ENCODE data around the gene SBF2. TPM values are rescaled to one million over a fixed set of nuclear protein-coding genes. Genes with fewer than 3 reads are reported as not detected.
"Not testable (repeated sequence)": the region's sequence is repeated elsewhere in the genome, so short reads cannot be mapped to it uniquely, and the experiment has no call there.

The SBF2 gene
- polyA plus RNA-seq, 5 donors: 40.8 to 61.2 (median 50.1) TPM

DNA sequence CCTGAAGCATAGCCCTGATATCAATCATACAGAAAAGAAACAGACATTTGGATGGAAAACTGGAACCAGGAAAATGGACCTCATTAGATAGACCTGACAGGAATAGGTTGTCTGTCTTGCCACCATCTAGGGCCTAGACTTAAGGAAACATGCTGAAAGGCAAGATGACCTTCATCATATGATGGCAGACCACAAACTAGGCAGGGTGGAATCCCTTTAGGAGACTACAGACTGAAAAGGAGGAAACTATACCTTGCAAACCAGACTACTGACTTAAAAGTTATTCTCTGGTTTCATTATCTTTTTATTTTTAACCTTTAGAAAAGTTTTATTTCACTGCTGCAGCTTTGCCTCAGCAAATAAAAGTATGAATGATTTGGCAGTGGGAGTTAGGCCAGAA, 20.3 kb downstream of the SBF2 start:
- DNase-seq: no peak

DNA sequence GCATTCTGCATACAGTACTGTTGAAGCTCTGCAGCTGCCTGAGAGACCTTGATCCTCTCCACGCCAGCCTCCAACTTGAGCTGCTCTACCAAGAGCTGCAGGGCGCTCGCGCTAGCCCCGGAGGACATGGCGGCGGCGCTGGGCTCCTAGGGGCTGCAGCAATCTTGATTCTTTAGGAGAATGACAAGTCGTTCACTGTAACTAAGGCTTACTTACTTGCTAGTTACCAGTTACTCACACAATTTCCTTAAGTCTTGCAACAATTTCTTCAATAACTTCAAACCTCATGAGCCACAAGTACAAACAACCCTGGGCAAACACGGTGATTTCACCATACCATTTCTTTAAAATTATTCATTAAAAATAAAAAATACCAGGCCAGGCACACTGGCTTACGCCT, 21.9 kb downstream of the SBF2 start:
- no peak for DNase-seq

DNA sequence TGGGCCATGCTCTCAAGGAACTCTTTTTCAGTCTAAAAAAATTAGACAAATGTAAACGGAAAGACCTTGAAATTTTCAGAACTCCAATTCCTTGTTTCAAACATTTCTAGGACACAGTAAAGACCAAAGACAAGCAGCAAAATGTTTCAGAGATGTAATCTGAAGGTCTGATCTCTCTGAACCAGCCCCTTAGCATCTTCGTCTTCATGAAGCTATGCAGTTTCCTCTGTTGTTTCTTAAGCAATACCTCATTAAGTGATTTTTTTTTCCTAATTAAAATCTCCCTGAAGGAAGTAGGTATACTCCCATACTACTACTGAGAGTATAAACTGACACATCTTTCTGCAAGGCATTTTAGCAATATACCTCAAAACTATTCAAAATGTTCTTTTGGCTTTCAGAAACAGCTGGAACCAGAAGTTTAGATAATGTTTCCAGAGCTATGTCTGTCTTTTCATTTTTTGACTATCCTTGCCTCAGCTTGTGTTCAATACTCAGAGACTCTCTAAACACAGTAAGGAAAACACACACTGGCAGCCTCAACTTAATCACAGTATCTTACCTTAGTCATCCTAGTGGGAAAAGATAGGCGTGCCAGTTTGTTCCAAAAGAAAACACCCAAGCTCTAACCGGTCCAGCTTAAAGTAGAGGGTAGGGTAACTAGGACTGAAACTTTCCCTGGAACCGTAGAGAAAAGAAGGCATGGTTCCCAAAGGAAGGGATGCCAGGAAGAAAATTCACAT, 25.1 kb downstream of the SBF2 start:
- no peak for DNase-seq

DNA sequence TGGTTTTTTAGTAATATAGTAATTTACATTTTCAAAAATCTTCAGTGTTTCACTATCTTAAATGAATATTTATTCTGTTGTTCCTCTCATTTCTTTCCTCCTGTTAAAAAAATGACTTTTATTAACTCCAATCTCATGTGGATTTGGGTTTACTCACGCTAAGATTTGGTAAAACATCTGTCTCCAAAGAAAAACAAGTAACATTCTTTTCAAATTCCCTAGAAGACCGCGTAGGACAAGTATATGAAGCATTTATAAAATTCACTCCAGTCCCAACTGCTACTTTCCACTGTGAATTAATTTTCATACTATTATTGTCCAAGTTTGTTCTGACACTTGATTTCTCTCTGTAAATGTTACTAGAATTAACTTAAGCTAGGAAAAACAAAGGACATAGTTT, 26.2 kb downstream of the SBF2 start:
- no peak for DNase-seq

DNA sequence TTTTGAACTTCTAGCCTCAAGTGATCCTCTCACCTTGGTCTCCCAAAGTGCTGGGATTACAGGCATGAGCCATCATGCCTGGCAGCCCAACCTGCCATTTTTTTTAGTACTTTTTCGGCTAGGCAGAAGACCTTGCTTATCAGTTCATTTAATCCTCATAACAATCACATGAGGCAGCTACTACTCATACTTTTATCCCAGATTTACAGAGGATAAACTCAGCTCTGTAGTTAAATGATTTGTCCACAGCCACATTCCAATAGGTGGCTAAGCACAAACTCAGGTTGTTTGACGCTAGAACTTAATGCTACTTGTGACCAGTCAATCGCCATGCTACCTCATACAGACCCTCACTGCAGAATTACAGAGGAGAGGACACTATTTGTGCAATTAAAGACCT, 28.1 kb downstream of the SBF2 start:
- no peak for DNase-seq

DNA sequence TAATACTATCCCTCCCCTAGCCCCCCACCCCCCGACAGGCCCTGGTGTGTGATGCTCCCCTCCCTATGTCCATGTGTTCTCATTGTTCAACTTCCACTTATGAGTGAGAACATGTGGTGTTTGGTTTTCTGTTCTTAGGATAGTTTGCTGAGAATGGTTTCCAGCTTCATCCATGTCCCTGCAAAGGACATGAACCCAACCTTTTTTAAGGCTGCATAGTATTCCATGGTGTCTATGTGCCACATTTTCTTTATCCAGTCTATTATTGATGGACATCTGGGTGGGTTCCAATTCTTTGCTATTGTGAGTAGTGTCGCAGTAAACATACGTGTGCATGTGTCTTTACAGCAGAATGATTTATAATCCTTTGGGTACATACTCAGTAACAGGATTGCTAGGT, 29.3 kb downstream of the SBF2 start:
- DNase-seq: not testable (repeated sequence)

DNA sequence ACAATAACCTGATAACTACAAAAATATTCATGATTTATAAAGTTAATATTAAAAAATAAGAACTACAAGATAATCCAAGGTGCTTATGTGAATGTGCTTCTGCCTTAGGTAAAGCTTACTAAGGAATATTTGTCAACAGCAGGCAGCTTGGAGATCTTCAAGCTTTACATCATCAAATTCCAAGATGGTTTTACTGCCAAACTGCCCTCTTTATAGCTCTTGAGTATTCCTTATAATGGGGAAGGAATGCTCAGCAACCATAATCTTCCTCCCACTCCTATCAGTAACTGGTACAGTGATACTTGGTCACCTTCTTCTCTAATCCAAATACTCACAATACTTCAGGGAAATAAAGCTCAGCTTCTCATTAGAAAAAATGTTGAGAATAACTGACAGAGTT, 30.1 kb downstream of the SBF2 start:
- DNase-seq: no peak

DNA sequence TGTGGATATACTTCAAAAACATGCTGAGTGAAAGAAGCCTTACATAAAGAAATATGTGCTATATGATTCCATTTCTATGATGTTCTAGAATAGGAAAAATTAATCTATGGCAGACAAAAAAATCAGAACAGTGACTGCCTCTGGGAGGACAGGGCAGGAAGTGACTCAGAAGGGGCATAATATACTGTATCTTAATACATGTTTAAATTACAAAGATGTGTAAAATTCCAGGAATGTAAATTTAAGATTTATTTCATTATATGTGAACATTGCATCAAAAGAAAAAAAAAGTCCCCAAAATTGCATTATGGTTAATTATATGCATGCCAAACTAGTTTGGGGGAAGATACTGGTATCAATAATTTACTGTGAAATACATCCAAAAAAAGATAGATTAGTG, 32.2 kb downstream of the SBF2 start:
- DNase-seq: no peak

DNA sequence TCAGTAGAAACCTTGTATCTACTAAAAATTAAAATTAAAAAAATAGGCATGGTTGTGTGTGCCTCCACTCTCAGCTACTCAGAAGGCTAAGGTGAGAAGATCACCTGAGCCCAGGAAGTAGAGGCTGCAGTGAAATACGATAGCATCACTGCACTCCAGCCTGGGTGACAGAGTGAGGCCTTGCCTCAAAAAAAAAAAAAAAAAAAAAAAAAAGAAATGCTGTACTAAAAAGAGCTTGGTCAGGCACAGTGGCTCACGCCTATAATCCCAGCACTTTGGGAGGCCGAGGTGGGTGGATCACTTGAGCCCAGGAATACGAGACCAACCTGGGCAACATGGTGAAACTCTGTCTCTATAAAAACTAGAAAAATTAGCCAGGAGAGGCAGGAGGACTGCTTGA, 36.5 kb downstream of the SBF2 start:
- no peak for DNase-seq

DNA sequence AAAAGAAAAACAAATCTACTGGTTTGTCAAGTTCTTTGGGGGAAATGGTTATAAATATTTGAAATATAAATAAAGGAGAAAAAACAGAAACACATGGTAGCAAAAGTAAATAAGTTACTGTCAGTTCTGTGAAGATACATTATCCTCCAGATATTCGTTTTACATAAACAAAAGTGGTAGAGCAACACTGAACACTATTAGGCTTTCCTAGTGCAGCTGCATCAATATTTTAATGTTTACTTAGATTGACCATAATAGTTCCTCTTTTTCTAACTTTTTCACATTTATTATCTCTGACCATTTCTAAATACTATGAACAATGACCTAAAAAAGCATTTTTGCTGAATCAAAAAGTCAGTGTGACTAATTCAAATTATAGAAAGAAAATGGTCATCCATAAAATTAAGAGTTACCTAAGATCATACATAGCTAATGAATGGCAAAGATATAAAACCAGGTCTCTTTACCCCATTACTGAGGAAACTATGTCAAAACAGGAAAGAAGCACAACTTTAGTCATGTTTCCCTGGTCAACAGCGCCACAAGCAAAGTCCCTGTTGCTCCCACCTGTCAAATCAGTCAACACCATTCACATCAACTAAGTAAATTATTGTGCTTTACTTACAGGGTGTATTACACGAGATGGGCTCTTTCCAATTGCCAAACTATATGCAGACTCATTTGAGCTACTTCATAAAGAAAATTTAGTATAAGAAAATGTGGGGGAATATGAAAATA, 38.5 kb downstream of the SBF2 start:
- DNase-seq: no peak

DNA sequence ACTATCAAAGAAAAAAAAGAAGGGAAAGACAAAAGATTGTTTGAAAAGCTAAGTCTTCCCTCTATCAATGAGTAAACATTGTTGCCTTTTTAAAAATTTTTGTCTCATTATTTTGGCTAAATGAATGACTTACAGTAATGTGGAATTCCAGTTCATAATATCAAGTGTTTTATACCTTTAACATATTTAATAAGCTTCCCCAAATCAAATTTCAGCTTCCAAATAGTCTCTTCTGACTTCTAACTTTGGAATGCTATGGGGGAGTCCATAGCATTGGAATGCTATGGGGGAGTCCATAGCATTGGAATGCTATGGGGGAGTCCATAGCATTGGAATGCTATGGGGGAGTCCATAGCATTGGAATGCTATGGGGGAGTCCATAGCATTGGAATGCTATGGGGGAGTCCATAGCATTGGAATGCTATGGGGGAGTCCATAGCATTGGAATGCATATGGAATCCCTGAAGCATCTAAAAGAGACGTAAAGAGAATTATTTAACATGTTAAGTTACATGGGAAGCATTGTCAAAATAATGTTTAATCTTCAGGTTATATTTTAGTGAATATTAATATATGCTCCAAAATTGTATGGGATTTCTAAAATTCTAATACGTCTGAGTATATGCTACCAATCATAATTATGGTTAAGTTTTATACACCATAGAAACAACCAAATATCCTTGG, 44.4 kb downstream of the SBF2 start:
- DNase-seq: not testable (repeated sequence)

DNA sequence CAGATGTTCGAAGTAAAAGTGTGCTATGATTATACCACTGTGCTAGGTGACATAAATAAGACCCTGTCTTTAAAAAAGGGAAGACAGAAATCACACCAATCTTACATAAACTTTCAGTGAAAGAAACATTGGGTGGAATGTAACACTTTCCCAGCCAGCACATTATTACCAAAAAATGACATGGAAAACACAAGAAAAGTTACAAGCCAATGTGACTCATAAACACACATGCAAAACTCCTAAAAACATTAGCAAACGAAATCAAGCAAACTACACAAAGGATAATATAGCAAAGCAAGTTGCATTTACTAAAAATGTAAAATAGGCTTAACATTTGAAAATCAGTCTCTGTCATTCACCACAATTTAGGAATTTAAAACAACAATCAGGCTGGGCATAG, 47.0 kb downstream of the SBF2 start:
- DNase-seq: no peak

DNA sequence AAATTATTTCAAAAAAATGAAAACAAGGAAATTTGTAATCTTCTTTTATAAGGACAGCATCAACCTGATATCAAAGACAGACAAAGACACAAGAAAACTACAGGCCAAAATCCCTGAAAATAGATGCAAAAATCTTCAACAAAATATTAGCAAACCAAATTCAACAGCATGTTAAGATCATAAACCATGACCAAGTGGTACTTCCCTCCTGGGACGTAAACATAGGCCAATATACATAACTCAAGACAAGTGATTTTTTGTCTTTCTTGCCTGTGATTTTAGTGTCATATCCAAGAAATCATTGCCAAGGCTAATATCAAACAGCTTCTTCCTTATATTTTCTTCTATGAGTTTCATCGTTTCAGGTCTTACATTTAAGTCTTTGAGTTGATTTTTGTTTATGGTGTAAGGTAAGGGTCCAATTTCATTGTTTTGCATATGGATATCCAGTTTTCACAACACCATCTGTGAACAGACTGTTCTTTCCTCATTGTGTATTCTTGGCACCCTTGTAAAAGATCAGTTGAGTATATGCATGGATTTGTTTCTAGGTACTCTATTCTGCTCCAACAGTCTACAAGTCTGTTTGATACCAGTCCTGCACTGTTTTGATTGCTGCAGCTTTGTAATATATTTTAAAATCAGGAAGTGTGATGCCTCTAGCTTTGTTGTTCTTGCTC, 50.0 kb downstream of the SBF2 start:
- DNase-seq: no peak

DNA sequence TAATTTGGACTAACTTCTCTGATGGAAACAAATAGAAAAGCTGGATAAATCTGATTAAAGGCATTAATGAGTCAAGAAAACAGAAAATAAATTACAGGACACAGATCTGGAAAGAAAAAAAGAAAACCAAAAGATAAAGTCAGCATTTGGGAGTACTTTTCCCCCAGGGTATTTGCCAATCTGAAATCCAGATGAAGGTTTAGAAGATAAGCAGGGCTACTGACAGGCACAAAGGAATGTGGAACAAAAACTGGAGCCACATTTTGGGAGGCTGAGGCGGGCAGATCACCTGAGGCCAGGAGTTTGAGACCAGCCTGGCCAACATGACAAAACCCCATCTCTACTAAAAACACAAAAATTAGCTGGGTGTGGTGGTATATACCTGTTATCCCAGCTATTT, 57.2 kb downstream of the SBF2 start:
- DNase-seq: no peak

DNA sequence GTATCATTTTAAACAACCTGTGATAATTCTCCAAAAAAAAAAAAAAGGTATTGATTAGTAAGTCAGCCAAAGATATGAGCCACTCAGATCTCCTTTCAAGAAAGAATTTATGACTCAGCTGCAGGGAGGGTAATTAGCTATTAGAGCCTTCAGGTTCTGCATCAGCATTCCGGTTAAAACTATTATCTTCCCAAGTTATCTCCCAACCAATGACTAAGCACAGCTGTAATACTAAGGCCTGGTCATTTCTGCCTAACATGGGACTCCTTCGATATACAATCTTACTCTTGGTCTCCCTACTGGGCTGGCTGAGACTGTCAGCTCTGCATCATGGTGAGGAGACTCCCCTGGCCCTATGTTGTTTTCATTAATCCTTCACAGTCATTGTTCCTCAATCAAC, 60.4 kb downstream of the SBF2 start:
- DNase-seq: no peak

DNA sequence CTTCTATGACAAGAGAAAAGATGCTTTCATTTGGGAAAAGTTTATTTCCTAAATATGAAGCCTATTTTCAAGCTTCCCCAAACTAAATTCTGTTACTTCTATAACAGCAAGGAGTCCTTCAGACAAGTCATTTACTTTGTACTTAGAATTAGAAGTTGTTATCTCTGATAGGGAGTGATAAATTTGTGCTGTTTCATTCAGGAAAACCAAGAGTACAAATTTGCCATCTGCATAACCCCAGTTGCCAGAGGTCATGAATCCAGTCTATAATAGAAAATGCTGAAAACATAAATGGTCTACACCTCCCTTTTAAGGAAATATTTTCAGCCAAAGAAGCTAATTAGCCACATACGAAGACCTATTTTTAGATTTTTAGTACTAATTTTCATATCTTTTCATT, 61.3 kb downstream of the SBF2 start:
- no peak for DNase-seq

DNA sequence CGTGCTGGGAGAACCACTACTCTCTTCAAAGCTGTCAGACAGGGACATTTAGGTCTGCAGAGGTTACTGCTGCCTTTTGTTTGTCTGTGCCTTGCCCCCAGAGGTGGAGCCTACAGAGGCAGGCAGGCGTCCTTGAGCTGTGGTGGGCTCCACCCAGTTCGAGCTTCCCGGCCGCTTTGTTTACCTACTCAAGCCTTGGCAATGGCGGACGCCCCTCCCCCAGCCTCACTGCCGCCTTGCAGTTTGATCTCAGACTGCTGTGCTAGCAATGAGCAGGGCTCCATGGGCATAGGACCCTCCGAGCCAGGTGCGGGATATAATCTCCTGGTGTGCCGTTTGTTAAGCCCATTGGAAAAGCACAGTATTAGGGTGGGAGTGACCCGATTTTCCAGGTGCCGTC, 62.2 kb downstream of the SBF2 start:
- not testable (repeated sequence) for DNase-seq

DNA sequence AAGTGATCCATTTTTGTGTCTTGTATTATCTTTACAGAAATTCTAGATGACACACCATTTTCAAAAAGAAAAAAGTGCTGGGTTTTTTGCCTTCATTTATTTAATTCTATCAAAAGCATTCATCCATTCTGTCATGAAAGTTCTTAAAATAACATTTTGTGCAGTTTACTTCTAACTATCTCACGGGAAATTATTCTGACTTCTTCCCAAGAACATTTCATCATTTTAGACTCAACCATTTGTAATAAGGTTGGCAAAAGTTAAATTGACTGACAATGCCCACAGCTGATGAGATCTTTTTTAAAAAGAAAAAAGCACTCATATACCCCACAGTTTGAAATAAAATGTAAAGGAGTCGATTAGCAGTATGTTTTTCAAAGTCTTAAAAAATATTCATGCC, 68.5 kb downstream of the SBF2 start:
- no peak for DNase-seq

DNA sequence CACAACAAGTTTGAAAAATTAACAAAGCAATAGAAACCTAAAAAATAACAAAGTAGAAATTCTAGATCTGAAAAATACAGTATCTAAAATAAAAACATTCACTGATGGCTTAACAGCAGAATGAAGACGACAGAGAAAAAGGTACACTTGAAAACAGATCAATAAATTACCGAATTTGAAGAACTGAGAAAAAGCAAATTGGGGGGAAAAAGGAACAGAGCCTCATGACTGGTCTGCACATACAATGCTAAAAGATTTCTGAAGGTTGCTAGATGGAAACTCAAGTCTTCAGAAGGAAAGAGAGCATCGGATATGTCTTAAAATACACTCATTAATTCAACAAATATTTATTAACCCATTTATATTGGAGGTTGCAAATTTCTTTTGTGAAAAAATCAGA, 71.6 kb downstream of the SBF2 start:
- no peak for DNase-seq

DNA sequence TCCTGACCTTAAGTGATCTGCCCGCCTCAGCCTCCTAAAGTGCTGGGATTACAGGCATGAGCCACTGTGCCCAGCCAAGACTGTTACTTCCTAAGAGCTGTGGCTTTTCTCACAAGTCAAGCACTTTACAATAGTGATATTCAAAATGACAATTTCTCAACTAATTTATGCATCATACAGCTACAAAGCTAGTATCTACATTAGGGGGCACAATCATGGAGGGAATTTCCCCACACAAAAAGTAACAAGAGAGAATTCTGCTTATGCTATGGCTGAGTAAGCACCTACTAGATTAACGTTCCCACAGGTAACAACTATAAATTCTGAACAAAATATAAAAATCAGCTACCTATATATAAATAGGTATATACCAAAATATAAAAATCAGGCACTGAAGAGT, 72.7 kb downstream of the SBF2 start:
- no peak for DNase-seq

DNA sequence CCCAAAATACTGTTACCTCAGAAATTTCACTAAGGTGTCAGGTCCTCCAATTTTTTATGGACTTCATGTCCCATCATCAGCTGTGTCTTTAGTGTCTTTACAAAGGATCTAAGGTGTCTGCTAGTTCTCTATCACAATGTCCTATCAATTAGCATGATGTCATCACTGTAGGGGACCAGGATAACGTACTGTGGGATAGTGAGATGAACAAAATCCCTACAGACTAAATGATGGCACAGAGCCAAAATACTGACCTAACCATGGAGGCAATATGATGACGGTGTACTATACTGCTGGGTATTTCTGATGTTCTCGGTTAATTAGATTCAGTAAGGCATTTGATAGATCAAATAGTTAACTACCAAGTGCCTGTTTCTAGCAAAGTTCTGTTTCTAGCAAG, 82.5 kb downstream of the SBF2 start:
- DNase-seq: no peak

DNA sequence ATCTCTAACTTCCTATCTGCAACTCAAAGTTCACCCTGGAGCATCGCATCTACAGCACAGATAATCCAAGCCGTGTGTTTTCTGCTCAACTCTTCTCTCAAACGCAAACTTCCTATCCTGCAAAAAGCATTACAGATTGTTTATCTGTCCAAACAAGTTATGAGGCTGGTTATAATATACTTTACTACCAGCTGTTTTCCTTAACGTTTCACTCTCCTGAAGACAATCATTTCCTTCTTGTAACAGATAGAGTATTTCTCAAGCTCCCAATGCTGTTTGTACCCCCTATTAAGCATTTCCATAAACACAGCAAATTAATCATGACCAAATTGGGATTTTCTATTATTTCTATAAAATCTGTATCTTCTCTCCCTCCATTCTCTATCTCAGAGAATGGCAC, 84.7 kb downstream of the SBF2 start:
- peak; percentile 70 to 78 for DNase-seq
